Urothelium cell line (cell line): Measurements from ENCODE around the gene CC2D2B.
A peak's percentile ranks its signal among the peaks of the same experiment; 100 is the strongest.
"Not testable (repeated sequence)": the region's sequence is repeated elsewhere in the genome, so short reads cannot be mapped to it uniquely, and the experiment has no call there.

ENCODE experiments used
- DNase-seq: peaks from one replicate; pipeline ENCODE4 v3.0.0; 2011; ENCODE audit warnings: low spot score, mixed read lengths
- FAIRE-seq: peaks from 2 replicates; lab custom pipeline; 2011; peaks lifted over from hg19 to GRCh38; lab: Jason Lieb, UNC

Gene CC2D2B

GRCh38 chr10:95907456-95908253 lies at the start of gene CC2D2B:
TSS of gene CC2D2B (plus strand) at chr10:95907975. CDS start at chr10:95911324, 3,349 bp downstream.
- DNase-seq: peak; percentile 86
- FAIRE-seq: peak; percentile 87

GRCh38 chr10:95860166-95860940 lies 47.4 kb upstream of the CC2D2B start:
- no peak for DNase-seq
- FAIRE-seq: no peak

DNA sequence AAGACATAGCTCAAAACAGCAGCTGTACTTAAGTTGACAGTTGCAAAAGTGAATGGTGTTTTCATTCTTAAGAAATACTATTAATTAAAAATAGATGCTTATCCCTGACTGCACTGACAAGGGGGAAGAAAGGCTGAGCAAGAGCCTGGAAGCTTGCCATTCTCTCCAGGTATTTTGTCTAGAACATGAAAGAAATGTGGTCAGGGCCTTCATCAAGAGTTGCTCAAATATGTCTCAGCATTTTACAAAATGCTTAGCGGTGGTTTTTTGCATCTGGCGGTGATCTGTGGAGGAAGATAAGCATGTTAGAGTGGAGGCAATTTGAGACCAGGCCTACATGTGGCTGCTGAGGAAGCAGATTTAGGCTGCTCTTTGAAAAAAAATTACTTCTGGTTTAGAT lies 46.4 kb upstream of the CC2D2B start:
- DNase-seq: no peak
- FAIRE-seq: no peak

DNA sequence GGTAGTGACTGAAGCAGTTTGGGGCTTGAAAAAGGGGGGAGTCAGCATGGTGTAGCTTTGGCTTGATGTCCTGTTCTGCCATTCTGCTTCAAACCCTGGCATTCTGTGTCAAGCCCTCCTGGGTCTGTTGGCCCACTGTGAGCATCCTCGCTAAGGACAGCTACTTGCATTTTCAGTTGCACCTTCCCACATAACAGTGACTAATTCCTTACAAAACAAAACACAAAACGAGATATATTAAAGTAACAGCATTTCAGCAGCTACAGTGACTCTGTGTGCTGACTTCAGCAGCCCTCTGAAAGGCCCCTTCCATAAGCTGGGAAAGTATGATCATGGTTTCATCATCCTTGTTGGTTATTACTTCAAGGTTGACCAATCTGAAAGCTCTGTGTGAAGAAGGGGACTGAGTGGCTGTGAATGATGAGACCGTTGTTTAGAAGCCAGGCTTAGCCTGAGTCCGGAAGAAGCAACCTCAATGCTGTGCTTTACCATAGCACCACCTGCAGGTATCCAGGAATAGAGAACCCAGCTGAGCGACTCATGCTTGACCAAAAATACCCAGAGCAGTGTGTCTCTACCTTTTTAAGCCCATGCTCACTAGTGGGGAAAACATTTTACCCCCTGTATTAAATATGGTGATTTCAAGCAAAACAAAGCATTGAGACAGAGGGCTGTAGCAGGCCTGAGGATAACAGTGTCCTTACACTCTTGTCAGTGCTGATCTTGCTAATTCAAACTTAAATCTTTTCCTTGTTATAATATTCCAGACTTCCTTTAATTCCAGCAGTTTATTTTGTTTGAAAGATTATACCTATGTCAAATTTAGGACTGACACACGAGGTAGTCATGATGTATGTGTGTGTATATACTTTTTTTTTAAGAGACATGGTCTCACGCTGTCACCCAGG lies 42.6 kb upstream of the CC2D2B start:
- DNase-seq (peak; percentile 64), FAIRE-seq (peak; percentile 5)

DNA sequence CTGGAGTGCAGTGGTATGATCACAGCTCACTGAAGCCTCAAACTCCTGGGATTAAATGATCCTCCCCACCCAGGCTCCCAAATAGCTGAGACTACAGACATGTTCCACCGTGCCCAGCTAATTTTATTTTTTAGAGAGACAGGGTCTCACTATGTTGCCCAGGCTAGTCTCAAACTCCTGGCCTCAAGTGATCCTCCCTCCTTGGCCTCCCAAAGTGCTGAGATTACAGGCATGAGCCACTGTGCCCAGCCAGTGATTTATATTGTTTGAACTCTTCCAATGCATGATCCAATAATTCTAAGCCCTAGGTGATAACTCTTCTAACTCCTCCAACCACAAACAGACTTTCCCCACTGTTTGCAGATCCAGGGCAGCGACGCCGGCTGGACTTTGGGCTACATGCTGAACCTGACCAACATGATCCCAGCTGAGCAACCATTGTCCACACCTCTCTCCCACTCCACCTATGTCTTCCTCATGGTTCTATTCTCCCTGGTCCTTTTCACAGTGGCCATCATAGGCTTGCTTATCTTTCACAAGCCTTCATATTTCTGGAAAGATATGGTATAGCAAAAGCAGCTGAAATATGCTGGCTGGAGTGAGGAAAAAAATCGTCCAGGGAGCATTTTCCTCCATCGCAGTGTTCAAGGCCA lies 41.8 kb upstream of the CC2D2B start:
- FAIRE-seq: no peak
- no peak for DNase-seq

- DNase-seq (no peak), FAIRE-seq (no peak)
Measured at GRCh38 chr10:95866467-95866842, 41.3 kb upstream of the CC2D2B start.

GRCh38 chr10:95867866-95868265 lies 39.9 kb upstream of the CC2D2B start:
- FAIRE-seq (no peak), DNase-seq (no peak)

DNA sequence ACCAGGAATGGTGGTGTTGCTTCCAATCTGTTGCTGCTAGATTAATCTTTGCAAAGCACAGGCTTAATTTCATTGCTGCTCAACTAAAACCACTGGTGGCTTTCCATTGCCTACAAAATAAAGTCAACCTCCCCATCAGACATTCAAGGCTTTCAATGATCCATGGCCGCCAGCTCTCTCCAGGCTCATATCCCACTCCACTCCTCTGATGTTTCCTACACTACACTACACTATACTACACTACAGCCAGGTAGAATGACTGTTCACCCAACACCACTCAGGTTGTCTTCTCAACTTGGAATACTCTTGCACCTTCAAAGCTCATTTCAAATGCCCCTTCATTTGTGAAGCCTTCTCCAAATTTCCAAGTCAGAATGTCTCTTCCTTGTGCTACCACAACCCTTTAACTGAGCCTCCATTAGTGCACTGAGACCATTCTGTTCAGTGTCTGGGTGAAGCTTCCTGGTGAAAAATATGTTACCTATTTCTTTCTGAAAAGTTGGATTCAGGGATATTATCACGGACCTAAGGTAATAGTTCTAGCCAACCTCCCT lies 35.5 kb upstream of the CC2D2B start:
- DNase-seq: no peak
- FAIRE-seq: no peak

- DNase-seq (no peak), FAIRE-seq (no peak)
Measured at GRCh38 chr10:95873139-95873538, 34.6 kb upstream of the CC2D2B start.

DNA sequence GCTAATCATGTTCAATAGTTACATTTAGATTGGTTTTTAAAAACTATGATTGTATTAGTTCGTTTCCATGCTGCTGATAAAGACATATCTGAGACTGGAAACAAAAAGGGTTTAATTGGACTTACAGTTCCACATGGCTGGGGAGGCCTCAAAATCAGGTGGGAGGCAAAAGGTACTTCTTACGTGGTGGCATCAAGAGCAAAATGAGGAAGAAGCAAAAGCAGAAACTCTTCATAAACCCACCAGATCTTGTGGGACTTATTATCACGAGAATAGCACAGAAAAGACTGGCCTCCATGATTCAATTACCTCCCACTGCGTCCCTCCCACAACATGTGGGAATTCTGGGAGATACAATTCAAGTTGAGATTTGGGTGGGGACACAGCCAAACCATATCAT lies 34.1 kb upstream of the CC2D2B start:
- FAIRE-seq (no peak), DNase-seq (no peak)

- DNase-seq, FAIRE-seq: not testable (repeated sequence)
Measured at GRCh38 chr10:95874783-95875182, 33.0 kb upstream of the CC2D2B start.

- no peak for FAIRE-seq
- DNase-seq: no peak
Measured at GRCh38 chr10:95876756-95877155, 31.0 kb upstream of the CC2D2B start.

DNA sequence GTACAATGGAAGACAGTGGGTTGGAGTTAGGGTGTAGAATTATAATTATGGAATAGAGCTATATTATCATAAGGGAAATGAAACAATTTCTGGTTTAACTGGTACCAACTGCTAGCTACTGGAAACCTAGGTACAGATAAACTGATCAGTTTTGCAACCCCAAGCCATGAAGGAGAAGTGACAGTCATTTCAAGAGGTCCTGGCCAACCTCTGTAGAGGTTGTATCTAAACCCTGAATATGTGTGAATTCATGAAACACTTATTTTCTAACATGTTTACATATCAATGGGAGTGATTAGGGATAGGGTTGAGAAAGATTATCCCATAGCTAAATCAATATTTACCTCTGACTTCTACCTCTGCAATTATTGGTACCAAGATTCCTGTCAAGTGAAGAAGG lies 29.9 kb upstream of the CC2D2B start:
- no peak for FAIRE-seq
- DNase-seq: no peak

- FAIRE-seq (no peak), DNase-seq (no peak)
Measured at GRCh38 chr10:95880704-95881103, 27.1 kb upstream of the CC2D2B start.

- DNase-seq (no peak), FAIRE-seq (no peak)
Measured at GRCh38 chr10:95881316-95881715, 26.5 kb upstream of the CC2D2B start.

- DNase-seq (no peak), FAIRE-seq (no peak)
Measured at GRCh38 chr10:95889830-95890229, 17.9 kb upstream of the CC2D2B start.

- no peak for FAIRE-seq
- DNase-seq: no peak
Measured at GRCh38 chr10:95896071-95896850, 11.5 kb upstream of the CC2D2B start.

DNA sequence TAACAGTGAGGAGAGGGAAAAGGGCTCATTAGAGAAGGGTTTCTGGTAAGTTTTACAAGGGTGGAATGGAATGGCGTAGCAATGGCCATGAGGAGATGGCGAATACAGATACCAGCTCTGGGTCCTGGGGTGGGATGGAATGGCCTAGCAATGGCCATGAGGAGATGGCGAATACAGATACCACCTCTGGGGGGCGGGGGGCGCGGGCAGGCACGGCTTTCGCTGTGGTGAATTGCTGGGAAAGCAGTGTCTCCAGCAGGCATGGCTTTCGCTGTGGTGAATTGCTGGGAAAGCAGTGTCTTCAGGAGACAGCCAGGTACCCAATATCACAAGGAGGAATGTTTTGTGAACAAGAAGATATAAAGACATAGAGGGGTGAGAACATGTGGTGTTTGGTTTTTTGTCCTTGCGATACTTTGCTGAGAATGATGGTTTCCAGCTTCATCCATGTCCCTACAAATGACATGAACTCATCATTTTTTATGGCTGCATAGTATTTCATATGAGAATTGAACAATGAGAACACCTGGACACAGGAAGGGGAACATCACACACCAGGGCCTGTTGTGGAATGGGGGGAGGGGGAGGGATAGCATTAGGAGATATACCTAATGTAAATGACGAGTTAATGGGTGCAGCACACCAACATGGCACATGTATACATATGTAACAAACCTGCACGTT lies 1.7 kb upstream of the CC2D2B start:
- DNase-seq, FAIRE-seq: not testable (repeated sequence)
